ENCODE results near the gene E2F1.

- no peak for TF ChIP-seq RAD21 (IDR thresholded peaks at IDR 0.05; ENCODE audit: low read length)
- no peak for TF ChIP-seq CTCF (conservative IDR thresholded peaks at IDR 0.05; ENCODE audit: low read depth, low read length)
- no peak for TF ChIP-seq MXI1 (IDR thresholded peaks at IDR 0.05; ENCODE audit: borderline replicate concordance, low read depth, low read length)
- no peak for TF ChIP-seq CHD1 (IDR thresholded peaks at IDR 0.05; ENCODE audit: low read depth, low read length)
- no peak for TF ChIP-seq POLR2A (IDR thresholded peaks at IDR 0.05; ENCODE audit: low read depth, low read length)
- TF ChIP-seq SMC3 (IDR thresholded peaks at IDR 0.05; ENCODE audit: low read depth, low read length) = no peak
- no peak for TF ChIP-seq RCOR1 (IDR thresholded peaks at IDR 0.05; ENCODE audit: insufficient replicate concordance, low read length)
Measured at GRCh38 chr20:33679758-33680485, 6.3 kb downstream of the E2F1 start.
